Neural cell (in vitro differentiated cells): ENCODE measurements around the gene HDDC3.

Experiments
- EZH2 ChIP-seq: fragments of 200-600, 300-800 bp; shearing (Covaris generic), sonication (generic); IDR thresholded peaks from 2 replicates; pipeline ENCODE4 v1.6.1; 2014; ENCODE audit warnings: antibody characterized with exemption, low read length, borderline replicate concordance, mild to moderate bottlenecking; ENCODE audit not compliant: insufficient read depth, poor library complexity, severe bottlenecking
- MXI1 ChIP-seq: fragments of 450-650 bp; conservative IDR thresholded peaks from 2 replicates; pipeline ENCODE4 v1.6.1; 2014; ENCODE audit warnings: antibody characterized with exemption, mild to moderate bottlenecking; ENCODE audit not compliant: poor library complexity, severe bottlenecking
- RAD21 ChIP-seq: fragments of 450-650 bp; conservative IDR thresholded peaks from 2 replicates; pipeline ENCODE4 v1.6.1; 2014; ENCODE audit warnings: antibody characterized with exemption, mild to moderate bottlenecking, moderate library complexity
- SMC3 ChIP-seq: fragments of 450-650 bp; conservative IDR thresholded peaks from 2 replicates; pipeline ENCODE4 v1.6.1; 2014; ENCODE audit warnings: antibody characterized with exemption, mild to moderate bottlenecking, moderate library complexity; ENCODE audit not compliant: poor library complexity
- TF ChIP-seq, protein P1 (sequence below): fragments of 450-650 bp; IDR thresholded peaks from 2 replicates; pipeline ENCODE4 v1.5.1; 2014; ENCODE audit warnings: antibody characterized with exemption, mild to moderate bottlenecking, moderate library complexity; ENCODE audit not compliant: poor library complexity, severe bottlenecking
- TF ChIP-seq, protein P2 (sequence below): IDR thresholded peaks from 2 replicates; pipeline ENCODE4 v1.6.1; 2012; ENCODE audit warnings: borderline replicate concordance

- TF ChIP-seq, protein P1, sequence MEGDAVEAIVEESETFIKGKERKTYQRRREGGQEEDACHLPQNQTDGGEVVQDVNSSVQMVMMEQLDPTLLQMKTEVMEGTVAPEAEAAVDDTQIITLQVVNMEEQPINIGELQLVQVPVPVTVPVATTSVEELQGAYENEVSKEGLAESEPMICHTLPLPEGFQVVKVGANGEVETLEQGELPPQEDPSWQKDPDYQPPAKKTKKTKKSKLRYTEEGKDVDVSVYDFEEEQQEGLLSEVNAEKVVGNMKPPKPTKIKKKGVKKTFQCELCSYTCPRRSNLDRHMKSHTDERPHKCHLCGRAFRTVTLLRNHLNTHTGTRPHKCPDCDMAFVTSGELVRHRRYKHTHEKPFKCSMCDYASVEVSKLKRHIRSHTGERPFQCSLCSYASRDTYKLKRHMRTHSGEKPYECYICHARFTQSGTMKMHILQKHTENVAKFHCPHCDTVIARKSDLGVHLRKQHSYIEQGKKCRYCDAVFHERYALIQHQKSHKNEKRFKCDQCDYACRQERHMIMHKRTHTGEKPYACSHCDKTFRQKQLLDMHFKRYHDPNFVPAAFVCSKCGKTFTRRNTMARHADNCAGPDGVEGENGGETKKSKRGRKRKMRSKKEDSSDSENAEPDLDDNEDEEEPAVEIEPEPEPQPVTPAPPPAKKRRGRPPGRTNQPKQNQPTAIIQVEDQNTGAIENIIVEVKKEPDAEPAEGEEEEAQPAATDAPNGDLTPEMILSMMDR: no peak
- TF ChIP-seq EZH2 (no peak), RAD21 (no peak), SMC3 (no peak), MXI1 (no peak)
- TF ChIP-seq, protein P2, sequence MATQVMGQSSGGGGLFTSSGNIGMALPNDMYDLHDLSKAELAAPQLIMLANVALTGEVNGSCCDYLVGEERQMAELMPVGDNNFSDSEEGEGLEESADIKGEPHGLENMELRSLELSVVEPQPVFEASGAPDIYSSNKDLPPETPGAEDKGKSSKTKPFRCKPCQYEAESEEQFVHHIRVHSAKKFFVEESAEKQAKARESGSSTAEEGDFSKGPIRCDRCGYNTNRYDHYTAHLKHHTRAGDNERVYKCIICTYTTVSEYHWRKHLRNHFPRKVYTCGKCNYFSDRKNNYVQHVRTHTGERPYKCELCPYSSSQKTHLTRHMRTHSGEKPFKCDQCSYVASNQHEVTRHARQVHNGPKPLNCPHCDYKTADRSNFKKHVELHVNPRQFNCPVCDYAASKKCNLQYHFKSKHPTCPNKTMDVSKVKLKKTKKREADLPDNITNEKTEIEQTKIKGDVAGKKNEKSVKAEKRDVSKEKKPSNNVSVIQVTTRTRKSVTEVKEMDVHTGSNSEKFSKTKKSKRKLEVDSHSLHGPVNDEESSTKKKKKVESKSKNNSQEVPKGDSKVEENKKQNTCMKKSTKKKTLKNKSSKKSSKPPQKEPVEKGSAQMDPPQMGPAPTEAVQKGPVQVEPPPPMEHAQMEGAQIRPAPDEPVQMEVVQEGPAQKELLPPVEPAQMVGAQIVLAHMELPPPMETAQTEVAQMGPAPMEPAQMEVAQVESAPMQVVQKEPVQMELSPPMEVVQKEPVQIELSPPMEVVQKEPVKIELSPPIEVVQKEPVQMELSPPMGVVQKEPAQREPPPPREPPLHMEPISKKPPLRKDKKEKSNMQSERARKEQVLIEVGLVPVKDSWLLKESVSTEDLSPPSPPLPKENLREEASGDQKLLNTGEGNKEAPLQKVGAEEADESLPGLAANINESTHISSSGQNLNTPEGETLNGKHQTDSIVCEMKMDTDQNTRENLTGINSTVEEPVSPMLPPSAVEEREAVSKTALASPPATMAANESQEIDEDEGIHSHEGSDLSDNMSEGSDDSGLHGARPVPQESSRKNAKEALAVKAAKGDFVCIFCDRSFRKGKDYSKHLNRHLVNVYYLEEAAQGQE: no peak
These were observed 36.1 kb upstream of the HDDC3 start for GRCh38 chr15:90968434-90968833.
